ENCODE results near the gene SUMO3. TPM values are rescaled to one million over a fixed set of nuclear protein-coding genes. Genes with fewer than 3 reads are reported as not detected.

The SUMO3 gene
- total and polyA plus RNA-seq, 2 donors (not counting 3 experiments of a cell fraction or from before 2014, with no cell fraction given), result 102 to 123 TPM

DNA sequence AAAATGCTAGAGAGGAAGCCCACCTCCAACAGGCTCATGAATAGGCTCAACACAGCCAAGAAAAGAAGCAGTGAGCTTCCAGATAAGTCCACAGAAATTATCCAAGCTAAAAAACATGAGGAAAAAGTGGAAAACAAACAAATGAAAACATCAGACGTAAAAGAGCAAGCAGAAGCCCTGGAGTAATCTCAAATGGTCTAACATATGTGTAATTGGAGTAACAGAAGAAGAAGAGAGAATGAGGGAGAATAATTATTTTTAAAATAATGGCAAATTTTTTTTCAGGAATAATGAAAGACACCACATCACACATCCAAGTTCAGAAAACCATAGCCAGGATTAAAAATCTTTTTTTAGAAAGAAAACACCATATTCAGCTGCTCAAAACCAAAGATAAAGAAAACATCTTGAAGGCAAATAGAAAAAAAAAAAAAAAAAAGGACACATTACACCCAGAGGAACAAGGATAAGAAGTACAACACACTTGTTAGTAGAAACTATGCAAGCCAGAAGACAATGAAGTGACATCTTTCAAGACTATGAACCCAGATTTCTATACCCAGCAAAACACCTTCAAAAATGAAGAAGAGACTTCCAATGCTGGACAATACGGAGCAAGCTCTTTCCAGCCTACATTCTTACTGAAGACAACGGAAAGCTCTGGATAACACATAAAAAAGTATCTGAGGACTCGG, 10.6 kb upstream of the SUMO3 start:
- DNase-seq (ENCODE audit: low read depth, low spot score) (no peak), FAIRE-seq (no peak)
- POLR2A ChIA-PET, result interaction anchor here (0.7 kb wide), 1 partner anchor 11 kb away, joined by 5 read pairs; no protein-coding TSS in a partner anchor
- no peaks in the 10 kb centered on the region for H3K79me2 ChIP-seq (ENCODE audit: control insufficient read depth, insufficient read depth, low read length)
- no TSS peak for BruUV-seq (replicated peaks)
- no peak for TF ChIP-seq CTCF (IDR thresholded peaks at IDR 0.05; ENCODE audit: extremely low read depth in 1 of 2, insufficient read depth in 1 of 2, low read depth in 1 of 2, low read length in 2 of 2)
- TF ChIP-seq MAX (IDR thresholded peaks at IDR 0.05; ENCODE audit: insufficient read depth, insufficient read length), result no peak
- TF ChIP-seq EZH2 (IDR thresholded peaks at IDR 0.05; ENCODE audit: borderline replicate concordance, low read depth, low read length, severe bottlenecking), result no peak
- TF ChIP-seq FOS (IDR thresholded peaks at IDR 0.05; ENCODE audit: borderline replicate concordance, insufficient read depth, low read length), result no peak
- TF ChIP-seq POLR2AphosphoS5 (IDR thresholded peaks at IDR 0.05; ENCODE audit: insufficient read depth, low read depth, low read length), result no peak
- no peak overlapping the region for H3K9ac ChIP-seq (replicated peaks; ENCODE audit: extremely low read depth, insufficient read depth, low read length)
- no peaks in the 10 kb centered on the region for H3K9me1 ChIP-seq (replicated peaks; ENCODE audit: control insufficient read depth, extremely low read depth, insufficient read depth, low read length)
- H3K4me2 ChIP-seq (ENCODE audit: insufficient read depth, low read length), result no peak overlapping the region
- no peaks in the 10 kb centered on the region for H3K4me1 ChIP-seq (ENCODE audit: control insufficient read depth, extremely low read depth, insufficient read depth, low read length)
- no peaks in the 10 kb centered on the region for H3K36me3 ChIP-seq (ENCODE audit: control insufficient read depth in 2 of 2, extremely low read depth in 1 of 2, insufficient read depth in 2 of 2, low read length in 2 of 2)
- dilution Hi-C loops (cut with MboI; ENCODE audit: extremely low pct_ligation_motif_present, low sequenced_read_pairs) (no loop called here), intact Hi-C loops (cut with micrococcal nuclease) (no loop called here)
- H3K27me3 ChIP-seq (ENCODE audit: control insufficient read depth in 2 of 2, insufficient read depth in 2 of 2, low read length in 2 of 2), result peaks cover 0 to 16% of the 10 kb centered on the region in 2 experiments
- no peaks in the 10 kb centered on the region for H4K20me1 ChIP-seq (replicated peaks; ENCODE audit: control insufficient read depth, extremely low read depth, insufficient read depth, low read length)
- no peak overlapping the region for H3K4me3 ChIP-seq (replicated peaks in 1 of 3; ENCODE audit: insufficient read depth in 1 of 3, low read depth in 1 of 3, low read length in 3 of 3)
- peaks cover 3% of the 10 kb centered on the region for H3K9me3 ChIP-seq (replicated peaks; ENCODE audit: control insufficient read depth, insufficient read depth, low read length)
- no peak overlapping the region for H3K27ac ChIP-seq (ENCODE audit: insufficient read depth, low read depth, low read length)
- CTCF ChIA-PET, result no interaction called here
- no peak overlapping the region for H2AFZ ChIP-seq (ENCODE audit: low read depth, low read length)

Measured in endothelial cell of umbilical vein (primary cell).